Bronchial smooth muscle cell (primary cell): ENCODE results near the gene C1RL. TPM values are rescaled to one million over a fixed set of nuclear protein-coding genes. Genes with fewer than 3 reads are reported as not detected.

Experiments used
- total RNA-seq: library from RNA; depleted of rRNA; stranded (reverse); fragments of >200 nt; gene quantifications from 2 replicates; pipeline ENCODE4 v1.2.1, GENCODE V29; 2014

The C1RL gene, protein sequence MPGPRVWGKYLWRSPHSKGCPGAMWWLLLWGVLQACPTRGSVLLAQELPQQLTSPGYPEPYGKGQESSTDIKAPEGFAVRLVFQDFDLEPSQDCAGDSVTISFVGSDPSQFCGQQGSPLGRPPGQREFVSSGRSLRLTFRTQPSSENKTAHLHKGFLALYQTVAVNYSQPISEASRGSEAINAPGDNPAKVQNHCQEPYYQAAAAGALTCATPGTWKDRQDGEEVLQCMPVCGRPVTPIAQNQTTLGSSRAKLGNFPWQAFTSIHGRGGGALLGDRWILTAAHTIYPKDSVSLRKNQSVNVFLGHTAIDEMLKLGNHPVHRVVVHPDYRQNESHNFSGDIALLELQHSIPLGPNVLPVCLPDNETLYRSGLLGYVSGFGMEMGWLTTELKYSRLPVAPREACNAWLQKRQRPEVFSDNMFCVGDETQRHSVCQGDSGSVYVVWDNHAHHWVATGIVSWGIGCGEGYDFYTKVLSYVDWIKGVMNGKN
- 40.6 and 44.0 TPM in 2 replicates for total RNA-seq

DNA sequence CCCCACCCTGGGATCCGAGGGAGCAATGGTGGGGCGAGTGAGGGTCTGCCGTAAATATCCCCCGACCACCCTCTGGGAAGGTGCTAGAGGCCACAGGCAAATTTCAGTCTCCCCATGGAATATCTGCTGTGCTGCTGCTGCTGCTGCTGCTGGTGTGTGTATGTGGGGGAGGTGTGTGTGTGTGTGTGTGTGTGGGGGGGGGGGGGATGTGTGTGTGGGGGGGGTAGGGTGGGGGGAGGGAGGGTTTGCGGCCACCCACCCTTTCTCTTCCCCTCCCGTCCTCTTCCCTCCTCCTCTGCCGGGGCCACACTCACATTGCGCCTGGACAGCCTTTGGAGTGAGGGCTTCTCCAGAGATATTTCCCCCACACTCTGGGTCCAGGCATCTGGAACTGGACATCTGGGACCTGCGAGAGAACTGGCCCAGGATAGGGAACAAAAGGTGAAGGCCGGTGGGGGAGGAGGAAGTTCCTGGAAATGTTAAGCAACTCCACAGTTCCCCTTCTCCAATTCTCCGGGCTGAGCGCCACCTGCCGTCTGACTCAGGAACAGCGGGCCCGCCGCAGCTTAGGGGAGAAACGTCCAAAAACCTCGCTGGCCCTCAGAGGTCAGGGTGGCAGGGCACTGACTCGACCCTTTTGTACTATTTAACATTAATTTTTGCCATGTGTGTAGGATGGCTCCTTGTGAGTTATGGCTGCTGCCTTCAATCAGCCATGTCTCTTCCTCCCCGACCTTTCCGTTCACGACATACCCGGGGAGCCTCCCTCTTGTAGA is at the start of gene C1RL:
Gene C1RL, minus strand, starts transcription at position 419 of the 776 bp plus-strand sequence. Its CDS starts 34 bp downstream, at position 385.

DNA sequence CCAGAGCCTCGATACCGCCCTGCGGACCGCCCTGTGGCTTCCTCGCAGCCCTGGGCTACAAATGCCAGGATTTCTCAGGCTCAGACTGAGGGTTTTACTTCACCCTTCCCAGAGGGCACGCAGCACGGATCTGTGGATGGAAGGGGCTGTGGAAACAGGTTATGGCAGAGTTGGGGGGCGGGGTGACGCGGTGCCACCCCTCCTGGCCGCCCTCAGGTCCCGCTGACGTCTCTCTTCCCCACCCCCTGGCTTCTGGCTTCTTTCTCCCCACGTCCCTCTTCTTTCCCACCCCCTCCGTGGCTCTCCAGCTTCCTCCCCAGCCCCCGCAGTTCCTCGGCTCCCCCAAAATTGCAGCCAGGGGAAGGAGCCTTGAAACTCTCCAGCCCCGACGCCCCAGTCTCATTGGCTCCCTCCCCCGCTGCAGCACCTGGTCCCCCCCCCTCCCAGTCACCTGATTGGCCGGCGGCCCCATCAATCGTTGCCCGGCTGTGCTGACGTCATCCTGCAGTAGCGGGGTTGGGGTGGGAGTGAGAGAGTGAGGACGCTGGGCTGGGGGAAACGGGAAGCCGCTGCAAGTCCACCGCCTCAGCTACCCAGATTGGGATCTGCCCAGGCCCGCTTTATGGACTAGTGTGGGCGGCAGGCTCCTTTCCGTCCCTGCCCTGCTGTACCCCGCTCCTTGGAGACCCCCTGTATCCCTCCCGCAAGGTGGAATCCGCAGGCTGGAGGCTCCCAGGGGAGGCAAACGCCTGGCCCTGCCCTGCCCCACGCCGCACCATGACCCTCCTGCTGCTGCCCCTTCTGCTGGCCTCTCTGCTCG is 21.1 kb upstream of the C1RL start, which contains the start of gene CLSTN3:
Gene CLSTN3, plus strand, starts transcription at position 500 of the 820 bp plus-strand sequence. Its CDS starts 278 bp downstream, at position 778.

DNA sequence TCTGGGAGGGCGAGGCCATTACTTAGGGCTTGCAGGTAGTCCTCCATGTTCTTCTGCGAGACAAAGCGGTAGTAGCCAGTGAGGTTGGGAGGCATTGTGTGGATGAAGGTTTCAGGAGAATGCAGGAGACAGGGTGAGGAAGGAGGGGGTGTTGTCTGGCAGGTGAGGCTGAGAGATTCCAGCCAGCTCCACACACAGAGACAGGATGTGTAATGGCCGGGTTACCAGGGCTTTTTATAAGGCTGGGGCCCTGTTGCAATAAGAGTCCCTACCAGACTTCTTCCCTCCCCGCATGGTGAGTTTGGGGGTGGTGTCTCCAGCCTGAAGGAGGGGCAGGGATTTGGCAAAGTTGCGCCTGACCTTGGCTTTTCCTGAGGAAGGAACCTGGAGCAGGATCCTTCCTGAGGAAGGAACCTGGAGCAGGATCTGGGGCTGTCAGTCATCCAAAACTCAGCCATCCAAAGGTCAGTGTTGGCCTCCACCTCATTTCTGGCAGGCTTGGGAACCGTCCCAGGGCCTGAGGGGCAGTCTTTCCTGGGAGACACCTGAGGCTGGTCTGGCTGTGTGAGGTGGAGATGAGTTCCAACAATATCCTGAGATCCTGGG is 19.8 kb upstream of the C1RL start, which contains the start of gene RBP5:
Gene RBP5, minus strand, starts transcription at position 209 of the 606 bp plus-strand sequence. Its CDS starts 114 bp downstream, at position 95.

DNA sequence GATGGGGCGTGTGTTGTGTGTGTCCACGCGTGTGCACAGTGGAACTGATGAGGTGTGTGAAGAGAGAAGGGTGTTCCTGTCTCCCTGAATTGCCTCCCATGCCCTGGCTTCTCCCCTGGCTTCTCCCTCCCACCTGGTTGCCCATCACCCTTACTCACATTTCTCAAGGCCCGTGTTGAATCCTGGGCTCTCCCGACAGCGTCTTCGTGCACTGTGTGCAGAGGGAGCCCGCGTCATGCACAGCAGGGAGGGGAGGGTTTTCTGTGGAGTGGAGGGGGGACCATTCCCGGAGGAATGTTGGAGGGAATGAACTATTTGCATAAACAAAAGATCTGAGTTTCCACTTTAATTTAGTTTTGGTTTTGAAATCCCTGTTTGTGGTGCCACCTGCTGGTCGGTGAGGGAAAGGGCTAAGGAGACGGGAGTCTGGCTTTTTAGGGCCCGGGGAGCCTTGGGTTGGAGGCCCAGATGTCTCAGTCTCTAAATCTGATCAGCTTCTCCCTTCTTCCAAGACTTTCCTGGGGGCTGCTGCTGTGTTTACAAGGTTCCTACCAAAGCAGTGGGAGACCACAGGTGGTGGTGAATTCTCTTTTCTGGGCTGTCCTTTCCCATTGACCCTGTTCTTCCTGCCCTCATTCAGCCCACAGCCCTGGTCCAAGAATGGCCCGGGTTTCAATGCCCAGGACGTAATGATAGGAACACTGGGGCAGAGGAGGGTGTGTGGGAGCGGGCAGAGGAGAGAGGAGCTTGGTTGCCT is 16.6 kb downstream of the C1RL start, which contains the start of gene C1R:
Gene C1R, minus strand, starts transcription at position 217 of the 757 bp plus-strand sequence. Its CDS starts 57 bp downstream, at position 160.

DNA sequence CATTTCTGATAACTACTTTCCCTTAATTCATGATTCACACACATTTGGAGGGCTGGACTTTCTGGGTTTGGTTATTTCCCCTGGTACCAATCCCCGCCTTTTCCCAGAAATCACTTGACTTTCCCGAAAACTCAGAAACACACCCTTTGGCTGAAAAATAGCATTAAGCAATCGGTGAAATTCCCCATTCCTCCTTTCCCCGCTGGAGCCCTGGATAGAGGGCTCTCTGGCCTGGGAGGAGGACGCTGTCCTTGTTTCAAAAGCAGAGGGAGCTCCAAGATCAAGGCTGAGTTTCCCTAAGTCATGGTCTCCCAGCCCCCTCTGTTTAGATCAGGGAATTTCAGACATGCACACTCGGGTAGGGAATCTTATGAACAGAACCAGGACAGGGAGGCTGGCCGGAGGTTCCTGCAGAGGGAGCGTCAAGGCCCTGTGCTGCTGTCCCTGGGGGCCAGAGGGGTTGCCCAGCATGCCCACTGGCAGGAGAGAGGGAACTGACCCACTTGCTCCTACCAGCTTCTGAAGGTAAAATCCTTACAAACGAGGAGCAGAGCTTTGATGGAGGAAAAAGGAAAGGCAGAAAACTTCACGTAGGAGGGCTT is 48.6 kb downstream of the C1RL start, which contains the start of gene C1S:
Gene C1S, plus strand, starts transcription at position 366 of the 602 bp plus-strand sequence. CDS start 1,195 bp downstream, outside the sequence.

Other genes starting within 250 kb of the C1RL start
- 512 and 968 TPM in 2 replicates for gene TPI1, start 241.7 kb downstream of the C1RL start, total RNA-seq
- 10.1 and 13.6 TPM in 2 replicates for gene SPSB2, start 235.9 kb downstream of the C1RL start, total RNA-seq
- gene LRRC23, start 204.4 kb downstream of the C1RL start, total RNA-seq, result 11.3 and 15.9 TPM in 2 replicates
- gene ENO2, start 194.6 kb downstream of the C1RL start, total RNA-seq, result 18.4 and 19.9 TPM in 2 replicates
- gene ATN1, start 181.3 kb downstream of the C1RL start, total RNA-seq, result 8.2 and 11.0 TPM in 2 replicates
- gene RNU7-1, start 165.4 kb downstream of the C1RL start, total RNA-seq, result not detected in 2 replicates
- 137 and 179 TPM in 2 replicates for gene C12orf57, start 165.2 kb downstream of the C1RL start, total RNA-seq
- gene PTPN6, start 157.9 kb downstream of the C1RL start, total RNA-seq, result 0.09 and 0.79 TPM in 2 replicates
- gene PHB2, start 138.6 kb downstream of the C1RL start, total RNA-seq, result 101 and 123 TPM in 2 replicates
- gene EMG1, start 138.3 kb downstream of the C1RL start, total RNA-seq, result 21.1 and 25.8 TPM in 2 replicates
- gene LPCAT3, start 90.7 kb downstream of the C1RL start, total RNA-seq, result 10.2 and 12.8 TPM in 2 replicates
- 378 and 815 TPM in 2 replicates for gene C1S, start 48.5 kb downstream of the C1RL start, total RNA-seq
- gene C1R, start 16.8 kb downstream of the C1RL start, total RNA-seq, result 133 and 637 TPM in 2 replicates
- gene RBP5, start 19.7 kb upstream of the C1RL start, total RNA-seq, result 0.09 TPM in 1 of 2 replicates, not detected in the other
- gene CLSTN3, start 21.2 kb upstream of the C1RL start, total RNA-seq, result 16.2 and 17.8 TPM in 2 replicates
- 24.9 and 34.3 TPM in 2 replicates for gene PEX5, start 80.5 kb upstream of the C1RL start, total RNA-seq
- gene ACSM4, start 194.9 kb upstream of the C1RL start, total RNA-seq, result not detected in 2 replicates